ENCODE measurements around the gene GALNT9.

GALNT9 gene

GRCh38 chr12:132323171-132324010, 6.0 kb downstream of the GALNT9 start:
- TF ChIP-seq CTCF (IDR thresholded peaks at IDR 0.05; ENCODE audit: extremely low read depth, missing control alignments), result no peak
- no peak for DNase-seq (ENCODE audit: low spot score)

- no peak for DNase-seq (ENCODE audit: low spot score)
- TF ChIP-seq CTCF (IDR thresholded peaks at IDR 0.05; ENCODE audit: extremely low read depth, missing control alignments), result no peak
Measured at GRCh38 chr12:132322206-132323132, 6.9 kb downstream of the GALNT9 start.

GRCh38 chr12:132321321-132322118, 7.9 kb downstream of the GALNT9 start:
- no peak for TF ChIP-seq CTCF (IDR thresholded peaks at IDR 0.05; ENCODE audit: extremely low read depth, missing control alignments)
- no peak for DNase-seq (ENCODE audit: low spot score)

GRCh38 chr12:132320767-132321211, 8.6 kb downstream of the GALNT9 start:
- DNase-seq (ENCODE audit: low spot score), result no peak
- TF ChIP-seq CTCF (IDR thresholded peaks at IDR 0.05; ENCODE audit: extremely low read depth, missing control alignments), result no peak

- DNase-seq (ENCODE audit: low spot score), result no peak
- TF ChIP-seq CTCF (IDR thresholded peaks at IDR 0.05; ENCODE audit: extremely low read depth, missing control alignments), result no peak
Measured at GRCh38 chr12:132319991-132320570, 9.3 kb downstream of the GALNT9 start.

GRCh38 chr12:132319359-132319950, 9.9 kb downstream of the GALNT9 start:
- no peak for TF ChIP-seq CTCF (IDR thresholded peaks at IDR 0.05; ENCODE audit: extremely low read depth, missing control alignments)
- no peak for DNase-seq (ENCODE audit: low spot score)

Data from GM20000 (cell line).